MCF 10A (cell line): ENCODE results near the gene SSH2. TPM values are rescaled to one million over a fixed set of nuclear protein-coding genes. Genes with fewer than 3 reads are reported as not detected.

Experiments
- BruUV-seq: library from RNA; stranded (reverse); fragments of 400-500 nt; replicated peaks from 2 replicates; lab custom pipeline; 2021; lab: Mats Ljungman, UMichigan
- CTCF ChIA-PET: fragments of 300-600 bp; sonication (Branson Sonifier 250); formaldehyde crosslinking; extraction: SDS; loops from one replicate; lab custom pipeline; 2021; ENCODE audit warnings: antibody characterized with exemption, inconsistent platforms; lab: Yijun Ruan, JAX
- POLR2A ChIA-PET: fragments of 300-600, 350-650 bp; sonication (Branson Sonifier 250); formaldehyde crosslinking; extraction: SDS; loops from one replicate; lab custom pipeline; 2020; ENCODE audit warnings: antibody characterized with exemption, inconsistent platforms; lab: Yijun Ruan, JAX
- DNase-seq: peaks from one replicate; pipeline ENCODE4 v3.0.0-alpha.2; 2018; ENCODE audit not compliant: unreplicated experiment
- H3K27ac Mint-ChIP-seq: one replicate; pipeline ENCODE4 v1.8.0; 2022; ENCODE audit warnings: mild to moderate bottlenecking, low read depth, mixed read lengths; ENCODE audit not compliant: unreplicated experiment
- H3K27me3 Mint-ChIP-seq: one replicate; pipeline ENCODE4 v1.8.0; 2022; ENCODE audit warnings: mixed read lengths; ENCODE audit not compliant: insufficient read depth, unreplicated experiment
- H3K36me3 Mint-ChIP-seq: one replicate; pipeline ENCODE4 v1.8.0; 2022; ENCODE audit warnings: mild to moderate bottlenecking, moderate library complexity, mixed read lengths; ENCODE audit not compliant: insufficient read depth, unreplicated experiment
- H3K4me1 Mint-ChIP-seq: one replicate; pipeline ENCODE4 v1.8.0; 2022; ENCODE audit warnings: mixed read lengths; ENCODE audit not compliant: insufficient read depth, unreplicated experiment
- H3K4me3 Mint-ChIP-seq: one replicate; pipeline ENCODE4 v1.8.0; 2022; ENCODE audit warnings: mild to moderate bottlenecking, moderate library complexity, mixed read lengths; ENCODE audit not compliant: unreplicated experiment
- H3K9me3 Mint-ChIP-seq: one replicate; pipeline ENCODE4 v1.8.0; 2022; ENCODE audit warnings: mixed read lengths; ENCODE audit not compliant: unreplicated experiment
- intact Hi-C: fragments of 100-400 bp; cut with micrococcal nuclease; formaldehyde crosslinking; loops from 2 replicates; pipeline ENCODE4 v1.14.1; 2022
- total RNA-seq: library from RNA; stranded (reverse); gene quantifications from 2 replicates; pipeline ENCODE4 v1.2.3, GENCODE V29; 2022
- TF ChIP-seq, protein P1 (sequence below): fragments of 200-600 bp; IDR thresholded peaks from one replicate; pipeline ENCODE4 v1.8.0; 2022; ENCODE audit warnings: antibody characterized with exemption, mild to moderate bottlenecking; ENCODE audit not compliant: unreplicated experiment

Gene SSH2
- total RNA-seq, 1 experiment from 2014 or later, result 21.9 TPM

DNA sequence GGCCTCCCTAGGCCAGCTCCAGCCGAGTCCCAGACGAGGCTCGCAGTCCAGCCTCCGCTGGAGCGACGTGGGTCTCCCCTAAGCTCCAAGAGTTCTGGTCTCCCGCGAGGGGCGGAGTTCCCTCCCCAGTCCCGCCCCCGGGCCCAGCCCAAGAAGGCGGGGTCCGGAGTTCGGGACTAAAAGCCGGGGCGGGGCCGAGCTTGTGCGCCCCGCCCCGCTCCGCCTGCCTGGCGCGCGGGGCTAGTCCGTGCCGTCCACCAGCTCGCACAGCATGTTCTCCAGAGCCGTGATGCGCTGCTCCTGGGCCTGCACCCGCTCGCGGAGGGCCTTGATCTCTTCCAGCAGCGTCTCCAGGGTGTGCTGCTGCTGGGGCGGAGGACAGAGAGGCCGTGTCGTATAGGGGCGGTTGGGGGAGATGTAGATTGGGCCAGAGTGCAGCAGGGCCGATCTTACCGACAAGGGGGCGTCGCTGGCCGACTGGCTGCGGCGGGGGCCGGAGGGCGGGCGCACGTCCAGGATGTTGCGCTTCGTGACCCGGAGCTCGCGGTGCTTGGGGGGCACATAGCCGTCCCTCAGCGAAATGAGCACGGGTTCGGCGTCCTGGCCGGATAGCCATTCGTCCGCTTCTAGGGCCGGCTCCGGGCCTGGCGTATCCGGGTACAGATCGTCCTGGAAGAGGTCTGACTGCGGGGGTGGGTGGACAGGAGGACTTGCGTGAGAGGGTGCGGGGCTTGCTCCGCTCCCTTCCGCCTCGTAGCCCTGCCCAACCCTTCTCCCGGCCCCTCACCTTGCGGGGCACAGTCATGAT, 314.3 kb downstream of the SSH2 start:
- H3K4me1 Mint-ChIP-seq, result peaks cover 15% of the 10 kb centered on the region
- intact Hi-C loops, result no loop called here
- no TSS peak for BruUV-seq
- ChIA-PET POLR2A (interaction anchor here (1.0 kb wide), 1 partner anchor 8 kb away, joined by 5 read pairs; no protein-coding TSS in a partner anchor), CTCF (interaction anchor here (0.6 to 0.8 kb wide), 2 partner anchors 9 to 82 kb away, joined by 3 read pairs; no protein-coding TSS in a partner anchor)
- H3K36me3 Mint-ChIP-seq, result no peaks in the 10 kb centered on the region
- H3K9me3 Mint-ChIP-seq, result no peaks in the 10 kb centered on the region
- TF ChIP-seq, protein P1, sequence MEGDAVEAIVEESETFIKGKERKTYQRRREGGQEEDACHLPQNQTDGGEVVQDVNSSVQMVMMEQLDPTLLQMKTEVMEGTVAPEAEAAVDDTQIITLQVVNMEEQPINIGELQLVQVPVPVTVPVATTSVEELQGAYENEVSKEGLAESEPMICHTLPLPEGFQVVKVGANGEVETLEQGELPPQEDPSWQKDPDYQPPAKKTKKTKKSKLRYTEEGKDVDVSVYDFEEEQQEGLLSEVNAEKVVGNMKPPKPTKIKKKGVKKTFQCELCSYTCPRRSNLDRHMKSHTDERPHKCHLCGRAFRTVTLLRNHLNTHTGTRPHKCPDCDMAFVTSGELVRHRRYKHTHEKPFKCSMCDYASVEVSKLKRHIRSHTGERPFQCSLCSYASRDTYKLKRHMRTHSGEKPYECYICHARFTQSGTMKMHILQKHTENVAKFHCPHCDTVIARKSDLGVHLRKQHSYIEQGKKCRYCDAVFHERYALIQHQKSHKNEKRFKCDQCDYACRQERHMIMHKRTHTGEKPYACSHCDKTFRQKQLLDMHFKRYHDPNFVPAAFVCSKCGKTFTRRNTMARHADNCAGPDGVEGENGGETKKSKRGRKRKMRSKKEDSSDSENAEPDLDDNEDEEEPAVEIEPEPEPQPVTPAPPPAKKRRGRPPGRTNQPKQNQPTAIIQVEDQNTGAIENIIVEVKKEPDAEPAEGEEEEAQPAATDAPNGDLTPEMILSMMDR, result no peak
- DNase-seq, result peak; percentile 62
- no peaks in the 10 kb centered on the region for H3K27me3 Mint-ChIP-seq
- no peak overlapping the region for H3K27ac Mint-ChIP-seq
- peak overlapping the region; percentile 19 for H3K4me3 Mint-ChIP-seq

DNA sequence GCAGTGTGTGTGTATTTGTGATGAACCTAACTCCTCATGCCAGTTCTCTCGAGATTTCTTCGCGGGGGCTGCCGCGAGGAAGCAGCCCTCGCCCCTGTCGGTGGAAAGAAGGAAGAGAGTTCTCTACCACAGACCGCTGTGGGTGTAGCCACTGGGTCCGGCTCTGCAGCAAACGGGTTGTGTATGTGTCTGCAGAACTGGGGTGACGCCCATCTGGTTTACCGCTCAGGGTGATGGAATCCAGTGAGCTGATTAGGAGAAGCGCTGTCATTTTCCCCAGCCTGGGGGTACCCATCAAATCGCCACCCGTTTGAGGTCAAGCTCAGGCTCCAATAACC, 315.0 kb downstream of the SSH2 start:
- Mint-ChIP-seq H3K4me1 (peaks cover 8% of the 10 kb centered on the region), H3K9me3 (no peaks in the 10 kb centered on the region), H3K27ac (no peak overlapping the region), H3K4me3 (no peak overlapping the region), H3K27me3 (no peaks in the 10 kb centered on the region), H3K36me3 (no peaks in the 10 kb centered on the region)
- BruUV-seq, result no TSS peak
- no peak for DNase-seq
- intact Hi-C loops, result no loop called here
- ChIA-PET POLR2A (interaction anchor here (0.5 kb wide), 1 partner anchor 167 kb away, joined by 3 read pairs; no protein-coding TSS in a partner anchor), CTCF (interaction anchor here (0.8 kb wide), 1 partner anchor 34 kb away, joined by 5 read pairs; no protein-coding TSS in a partner anchor)
- TF ChIP-seq, protein P1, result no peak

DNA sequence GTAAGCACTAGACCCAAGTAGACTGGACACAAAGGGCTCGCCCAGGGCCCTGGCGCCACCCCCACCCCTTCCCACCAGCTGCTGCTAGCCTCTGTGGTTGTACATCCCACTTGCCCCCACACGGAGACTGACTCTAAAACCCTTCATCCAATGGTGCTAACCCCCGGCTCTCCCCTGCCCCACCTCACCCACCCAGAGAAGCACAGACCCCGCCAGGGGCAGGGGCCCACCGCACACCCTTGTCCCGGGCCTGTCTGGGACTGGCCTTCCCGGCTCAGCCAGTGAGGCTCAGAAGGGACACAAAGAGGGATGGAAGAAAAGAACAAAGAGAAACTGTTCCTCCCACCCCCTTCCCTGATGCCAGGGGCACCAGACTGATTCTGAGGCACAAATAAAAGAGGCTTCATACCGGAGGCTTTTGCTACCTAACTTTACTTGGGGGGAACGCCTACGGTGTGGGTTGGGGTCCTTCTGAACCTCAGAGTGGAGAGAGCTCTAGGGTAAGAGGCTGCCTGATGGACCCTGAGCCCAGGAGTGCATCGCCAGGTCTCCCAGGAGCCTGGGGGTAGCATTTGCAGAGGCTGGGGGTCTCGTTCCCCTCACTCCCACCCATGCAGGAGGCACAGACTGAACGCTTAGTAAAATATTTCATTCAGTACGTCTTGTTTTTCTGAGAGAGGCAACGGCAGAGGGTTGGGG, 315.5 kb downstream of the SSH2 start:
- Mint-ChIP-seq H3K4me3 (no peak overlapping the region), H3K36me3 (no peaks in the 10 kb centered on the region), H3K4me1 (peaks cover 3% of the 10 kb centered on the region), H3K27ac (no peak overlapping the region), H3K9me3 (no peaks in the 10 kb centered on the region), H3K27me3 (no peaks in the 10 kb centered on the region)
- TSS peak; percentile 21 for BruUV-seq
- ChIA-PET CTCF (interaction anchor here (0.6 to 0.8 kb wide), 2 partner anchors 34 to 127 kb away, joined by 3 to 5 read pairs; no protein-coding TSS in a partner anchor), POLR2A (interaction anchor here (0.5 kb wide), 1 partner anchor 167 kb away, joined by 3 read pairs; no protein-coding TSS in a partner anchor)
- intact Hi-C loops, result no loop called here
- no peak for DNase-seq
- TF ChIP-seq, protein P1, result no peak

DNA sequence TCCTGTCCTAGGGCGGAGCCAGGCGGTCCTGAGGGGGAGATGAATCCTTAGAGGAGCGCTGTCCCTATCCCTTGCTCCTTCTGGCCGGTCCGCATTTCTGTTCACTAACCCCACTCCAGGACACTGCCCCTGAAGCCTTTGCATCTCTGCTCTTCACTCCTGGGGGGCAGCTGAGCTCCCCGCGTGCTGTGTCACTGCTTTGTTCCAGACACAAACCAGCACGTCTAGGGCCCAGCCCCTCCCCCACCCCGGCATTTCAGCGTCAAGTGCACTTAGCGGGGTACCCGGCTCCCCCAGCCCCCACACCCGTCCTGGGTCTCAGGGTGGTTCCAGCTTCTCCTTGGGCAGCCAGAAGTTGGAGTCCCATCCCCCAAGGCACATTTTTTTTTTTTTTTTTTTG, 316.2 kb downstream of the SSH2 start:
- TF ChIP-seq, protein P1, result no peak
- ChIA-PET POLR2A (no interaction called here), CTCF (interaction anchor here (0.6 to 1.0 kb wide), 2 partner anchors 22 to 127 kb away, joined by 3 to 4 read pairs; no protein-coding TSS in a partner anchor)
- Mint-ChIP-seq H3K9me3 (no peaks in the 10 kb centered on the region), H3K4me1 (no peaks in the 10 kb centered on the region), H3K4me3 (no peak overlapping the region), H3K36me3 (no peaks in the 10 kb centered on the region), H3K27me3 (no peaks in the 10 kb centered on the region), H3K27ac (no peak overlapping the region)
- no TSS peak for BruUV-seq
- DNase-seq, result no peak
- intact Hi-C loops, result no loop called here
